Cerebellar nuclear complex (tissue), 1 donor: ENCODE data around the gene COX4I2.
"Not testable (repeated sequence)": the region's sequence is repeated elsewhere in the genome, so short reads cannot be mapped to it uniquely, and the experiment has no call there.

Source experiments
- DNase-seq, 2 experiments: peaks; one replicate each; lab custom pipeline; 2025; lab: John Stamatoyannopoulos, UW

Gene COX4I2

DNA sequence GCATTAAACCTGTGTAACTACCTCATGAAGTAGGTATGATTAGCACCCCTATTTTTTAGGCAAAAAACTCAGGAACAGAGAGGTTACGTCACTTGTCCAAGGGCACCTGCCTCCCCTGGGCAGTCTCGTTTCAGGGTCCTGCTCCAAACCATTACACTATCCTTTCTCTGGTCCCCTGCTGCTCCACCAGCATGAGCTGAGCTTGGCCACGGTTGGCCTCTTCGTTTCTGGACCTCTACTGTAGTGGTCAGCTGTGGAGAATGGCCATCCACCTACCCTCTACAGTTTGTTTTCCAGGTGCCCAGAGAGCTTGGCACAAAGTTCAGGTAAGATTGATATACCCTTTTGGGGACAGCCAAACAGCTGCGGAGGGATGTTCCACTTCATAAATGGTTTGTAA lies 16.8 kb downstream of the COX4I2 start:
- DNase-seq: no peak

DNA sequence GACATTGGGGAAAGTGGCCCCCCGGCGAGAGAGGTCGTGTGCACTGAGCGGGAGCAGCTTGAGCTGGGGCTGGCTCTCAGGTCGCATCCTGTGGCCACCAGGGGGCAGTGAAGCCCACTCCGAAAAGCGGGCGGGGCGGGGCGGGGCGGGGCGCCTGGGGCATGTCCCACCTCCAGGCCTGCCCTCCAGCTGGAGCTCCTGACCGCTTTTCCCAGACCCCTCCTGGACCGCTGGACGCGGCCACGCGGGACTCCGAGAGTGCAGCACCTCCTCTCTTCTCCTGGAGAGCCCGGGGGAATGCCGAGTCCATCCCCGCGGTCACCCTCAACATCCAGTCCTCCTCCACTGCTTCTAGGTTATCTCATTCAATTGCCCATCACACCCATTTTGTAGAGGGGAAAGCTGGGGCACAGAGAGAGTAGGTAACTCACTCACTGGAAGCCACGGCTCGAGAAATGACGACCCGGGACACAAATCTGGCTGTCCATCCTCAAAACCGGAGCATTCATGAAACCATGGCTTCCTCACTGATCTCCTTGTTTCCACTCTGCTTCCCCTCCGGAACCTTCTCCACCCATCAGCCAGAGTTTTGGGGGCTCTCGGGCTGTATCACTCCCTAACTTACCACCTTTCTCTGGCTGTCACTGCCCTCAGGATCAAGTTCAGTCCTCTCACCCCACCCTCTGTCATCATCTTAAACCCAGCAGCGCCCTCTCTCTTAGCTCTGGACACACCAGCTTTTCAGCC lies 24.1 kb downstream of the COX4I2 start:
- DNase-seq: peak in 1 of 2 experiments; percentile 70

DNA sequence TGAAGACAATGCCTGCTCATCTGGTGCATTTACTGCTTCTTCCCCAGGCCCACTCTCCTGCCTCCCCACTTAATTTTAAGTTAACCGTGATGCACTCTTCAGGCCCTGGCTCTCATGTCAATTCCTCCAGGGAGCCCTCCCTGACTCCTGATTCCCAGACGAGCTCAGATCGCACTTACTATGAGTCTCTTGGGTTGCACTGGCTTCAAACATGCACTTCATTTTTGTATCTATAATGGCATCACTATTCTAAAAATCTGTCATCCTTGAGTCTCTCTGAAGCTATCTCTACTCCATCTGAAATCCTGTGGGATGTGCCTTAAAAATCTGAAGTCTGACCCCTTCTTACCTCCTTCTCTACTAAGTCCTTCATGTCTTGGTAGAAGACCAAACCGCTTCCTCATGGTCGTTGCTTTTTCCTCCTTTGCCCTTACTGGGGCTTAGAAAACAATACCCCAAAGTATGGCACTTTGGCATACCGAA lies 24.7 kb downstream of the COX4I2 start:
- no peak for DNase-seq

GRCh38 chr20:31663524-31663837 lies 25.8 kb downstream of the COX4I2 start:
- no peak for DNase-seq

DNA sequence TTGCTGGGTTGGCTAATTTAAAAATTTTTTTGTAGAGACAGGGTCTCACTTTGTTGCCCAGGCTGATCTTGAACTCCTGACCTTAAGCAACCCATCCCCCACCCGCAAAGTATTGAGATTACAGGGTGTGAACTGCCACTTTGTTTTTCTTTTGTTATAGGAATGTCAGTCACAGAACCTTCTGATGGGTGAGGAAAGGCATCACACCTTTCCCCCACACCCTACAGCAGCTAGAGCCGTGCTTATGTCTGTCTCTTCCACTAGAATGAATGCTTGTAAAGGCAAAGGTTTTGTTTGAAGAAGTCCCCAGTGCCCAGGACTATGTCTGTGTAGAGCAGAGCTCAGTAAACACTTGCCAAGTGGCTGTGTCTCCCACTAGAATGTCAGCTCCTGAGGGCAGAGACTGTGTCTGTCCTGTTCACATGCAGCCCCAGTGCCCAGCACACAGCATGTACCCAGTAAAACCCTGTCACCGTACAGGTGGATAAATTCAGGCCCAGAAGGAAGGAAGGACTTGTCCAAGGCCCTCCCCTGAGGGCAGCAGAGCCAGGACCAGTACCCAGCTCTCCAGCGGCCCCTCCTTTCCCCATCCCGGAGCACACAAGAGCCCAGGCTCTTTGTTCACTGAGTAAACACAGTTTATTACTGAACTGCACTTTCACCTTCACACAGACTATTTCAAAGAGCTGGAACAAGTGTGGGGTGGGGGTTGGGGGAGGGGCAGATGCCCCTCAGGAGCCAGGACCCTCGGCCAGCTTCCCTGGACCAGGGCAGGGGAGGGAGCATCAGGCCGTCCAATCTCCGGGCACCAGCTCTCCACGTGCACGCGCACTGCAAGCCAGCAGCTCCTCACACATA lies 26.4 kb downstream of the COX4I2 start:
- DNase-seq: no peak

GRCh38 chr20:31664696-31665354 lies 27.1 kb downstream of the COX4I2 start:
- DNase-seq: no peak

DNA sequence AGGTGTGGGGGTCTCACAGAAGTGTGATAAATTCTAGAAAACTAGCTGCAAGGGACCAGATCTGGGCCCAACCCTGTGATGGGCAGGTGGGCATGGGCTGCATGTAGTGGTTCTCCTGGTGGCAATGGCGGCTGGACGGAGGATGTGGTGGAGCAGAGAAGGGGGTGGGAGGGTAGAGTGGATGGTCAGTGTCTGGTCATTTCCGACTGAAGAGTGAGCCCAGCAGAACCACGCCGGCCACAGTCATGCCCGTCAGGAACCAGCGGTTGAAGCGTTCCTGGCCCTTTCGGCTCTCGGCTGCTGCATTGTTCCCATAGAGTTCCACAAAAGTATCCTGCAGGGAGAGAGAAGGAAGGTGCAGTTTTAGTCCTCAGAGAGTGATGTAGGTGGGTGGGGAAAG lies 28.0 kb downstream of the COX4I2 start:
- no peak for DNase-seq

DNA sequence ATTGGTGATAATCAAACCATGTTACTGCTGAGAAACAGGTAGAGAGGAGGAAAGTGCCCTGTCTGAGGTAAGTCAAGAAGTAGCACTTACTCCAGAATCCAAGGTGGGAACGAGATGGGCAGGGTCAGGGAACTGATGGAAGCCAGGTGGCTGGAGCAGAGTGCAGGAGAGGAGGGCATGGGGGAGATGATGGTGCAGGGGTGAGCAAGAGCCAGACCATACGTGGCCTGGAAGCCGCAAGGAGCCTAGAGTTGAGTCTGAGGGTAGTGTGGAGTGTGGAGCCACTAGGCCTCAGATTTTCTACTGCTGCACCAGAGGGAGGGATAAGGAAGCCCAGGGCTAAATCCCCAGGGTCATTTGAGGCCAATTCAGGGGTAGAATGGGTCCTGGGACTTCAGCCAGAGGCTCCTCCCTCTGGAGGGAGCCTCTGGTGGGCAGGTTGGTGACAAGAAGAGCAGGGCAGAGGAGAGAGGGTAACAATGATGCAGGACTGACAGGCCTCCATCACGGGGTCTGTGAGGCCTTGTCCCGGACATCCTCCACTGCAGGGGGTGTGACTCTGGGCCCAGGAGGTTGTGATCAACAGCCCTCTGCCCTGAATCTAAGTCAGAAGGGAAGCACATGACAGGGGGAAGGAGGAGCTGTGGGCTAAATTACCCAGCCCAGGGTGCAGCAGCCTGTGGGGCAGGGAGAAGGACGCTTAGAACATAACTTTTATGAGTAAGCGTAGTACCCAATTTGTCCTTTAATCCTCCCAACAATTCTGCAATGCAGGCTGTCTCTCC lies 28.7 kb downstream of the COX4I2 start:
- DNase-seq: no peak

- DNase-seq: no peak
Measured at GRCh38 chr20:31667315-31668285, 29.9 kb downstream of the COX4I2 start.

DNA sequence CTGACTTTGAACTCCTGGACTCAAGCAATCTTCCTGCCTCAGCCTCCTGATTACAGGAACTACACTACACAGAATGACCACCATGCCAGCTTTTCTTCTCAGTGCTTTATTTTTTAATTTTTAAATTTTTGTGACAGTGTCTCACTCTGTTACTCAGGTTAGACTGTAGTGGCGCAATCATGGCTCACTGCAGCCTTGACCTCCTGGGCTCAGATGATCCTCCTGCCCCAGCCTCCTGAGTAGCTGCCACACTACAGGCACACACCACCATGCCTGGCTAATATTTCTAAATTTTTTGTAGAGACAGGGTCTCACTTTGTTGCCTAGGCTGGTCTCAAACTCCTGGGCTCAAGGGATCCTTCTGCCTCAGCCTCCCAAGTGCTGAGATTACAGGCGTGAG lies 31.2 kb downstream of the COX4I2 start:
- DNase-seq: not testable (repeated sequence)

DNA sequence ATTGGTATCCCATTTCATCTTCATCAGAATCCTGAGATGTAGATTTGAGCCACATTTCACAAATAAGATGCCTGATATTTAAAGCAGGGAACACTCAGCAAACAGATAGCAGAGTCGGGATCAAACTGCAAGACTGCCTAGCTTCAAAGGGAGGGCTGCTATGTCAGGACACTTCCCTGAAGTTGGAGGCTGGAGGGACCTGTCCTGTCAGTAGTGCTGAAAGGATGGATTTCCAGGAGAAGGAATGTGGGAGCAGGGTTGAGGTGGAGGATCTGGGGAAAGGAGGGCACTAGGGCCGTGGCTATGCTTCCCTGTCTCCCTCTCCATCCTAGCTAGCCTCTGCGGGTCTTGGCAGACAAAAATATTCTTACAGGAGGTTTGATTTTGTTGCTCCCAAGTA lies 32.2 kb downstream of the COX4I2 start:
- DNase-seq: no peak

GRCh38 chr20:31670371-31671228 lies 32.9 kb downstream of the COX4I2 start:
- DNase-seq: peak; percentile 67 to 82

DNA sequence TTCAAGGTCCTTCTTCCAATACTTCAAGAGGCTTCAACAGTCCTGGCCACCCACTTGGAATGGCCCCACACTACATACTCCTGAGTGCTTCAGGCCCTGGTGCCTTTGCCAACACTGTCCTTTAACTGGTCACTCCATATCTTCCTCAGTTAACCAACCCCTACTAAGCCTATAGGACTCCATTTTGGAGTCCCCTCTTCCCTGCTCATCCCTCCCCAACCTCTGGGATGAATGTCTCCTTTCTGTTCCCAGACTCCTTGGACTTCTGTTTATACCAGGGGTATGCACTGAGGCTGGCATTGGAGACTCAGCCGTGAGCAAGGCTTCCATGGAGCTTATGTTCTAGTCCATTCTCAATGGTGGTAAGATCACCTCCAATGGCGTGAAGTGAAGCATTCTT lies 33.6 kb downstream of the COX4I2 start:
- no peak for DNase-seq

- DNase-seq: no peak
Measured at GRCh38 chr20:31673435-31673834, 35.7 kb downstream of the COX4I2 start.

DNA sequence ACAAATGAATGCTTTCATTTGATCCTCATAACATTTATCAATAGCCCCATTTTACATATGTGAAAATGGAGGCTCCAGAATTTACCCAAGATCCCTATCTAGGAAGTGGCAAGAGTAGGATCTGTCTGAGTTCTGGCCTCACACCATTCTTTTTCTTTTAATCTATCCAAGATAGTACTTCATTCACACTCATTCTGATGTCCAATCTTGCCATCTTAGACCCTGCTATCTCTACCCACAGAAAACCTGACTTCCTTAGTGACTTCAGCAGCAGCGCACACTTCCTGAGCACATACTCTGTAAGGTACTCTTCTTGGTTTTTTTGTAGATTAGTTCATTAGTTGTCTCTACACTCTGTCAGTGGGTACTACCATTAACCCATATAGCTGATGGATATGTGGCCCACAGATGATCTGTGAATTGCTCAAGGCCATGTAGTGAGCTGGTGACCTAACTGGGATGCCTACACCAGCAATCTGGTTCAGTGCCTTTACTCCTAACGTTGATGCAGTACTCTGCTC lies 36.3 kb downstream of the COX4I2 start:
- no peak for DNase-seq

DNA sequence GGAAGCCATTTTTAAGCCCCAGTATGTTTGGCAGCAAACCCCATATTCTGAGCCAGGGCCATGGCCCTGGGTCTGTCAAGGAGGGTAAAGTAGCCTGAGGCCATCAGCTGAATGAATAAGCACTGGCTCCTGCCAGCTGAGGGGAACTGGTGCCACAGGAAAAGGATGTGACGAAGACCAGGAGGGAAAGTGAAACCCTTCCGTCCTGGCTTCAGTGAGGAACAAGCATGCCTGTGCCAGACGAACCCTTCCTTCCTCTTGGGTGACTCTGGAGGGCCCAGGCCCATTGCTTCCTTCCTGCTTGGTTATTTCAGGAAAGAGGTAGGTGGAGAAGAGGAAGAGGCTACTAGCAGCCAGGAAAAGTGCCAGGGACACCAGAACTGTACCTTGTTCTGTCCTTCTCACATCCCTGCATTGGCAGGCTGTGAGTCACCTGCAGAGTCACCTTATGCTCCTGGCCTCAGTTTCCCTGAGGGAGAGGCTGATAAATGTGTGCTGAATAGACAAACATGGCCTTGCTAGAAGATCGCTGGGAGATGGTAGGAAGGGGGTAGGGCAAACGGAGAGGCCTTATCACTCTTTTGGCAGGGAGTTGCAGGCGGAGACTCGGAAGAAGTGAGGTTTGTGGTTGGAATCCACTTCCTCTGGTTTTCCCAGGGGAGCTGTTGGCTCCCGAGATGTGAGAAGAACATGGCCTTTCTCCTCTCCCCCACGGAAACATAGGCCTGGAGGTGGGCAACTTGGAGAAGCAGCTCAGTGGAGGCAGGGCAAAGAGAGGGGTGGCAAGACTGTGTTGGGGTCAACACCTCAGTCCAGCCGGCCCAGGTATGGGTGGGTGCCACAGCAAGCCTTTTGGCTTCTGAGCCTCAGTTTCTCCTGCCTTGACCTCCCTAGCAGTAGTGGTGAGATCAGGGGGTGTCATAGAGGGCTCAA lies 37.4 kb downstream of the COX4I2 start:
- peak; percentile 73 to 80 for DNase-seq

GRCh38 chr20:31675828-31676608 lies 38.3 kb downstream of the COX4I2 start:
- no peak for DNase-seq

GRCh38 chr20:31676609-31676989 lies 38.9 kb downstream of the COX4I2 start:
- DNase-seq: no peak
